Fibroblast of lung (primary cell): ENCODE results near the gene EPB41L5.

Source experiments
- CTCF ChIP-seq, 2 donors: IDR thresholded peaks in 1 of 2; conservative IDR thresholded peaks in 1 of 2; 1 replicate in 1 of 2; 2 replicates in 1 of 2; pipeline ENCODE4 v1.5.1; 2011 to 2012; ENCODE audit warnings: low read length in 2 of 2, control low read depth in 1 of 2, inconsistent platforms in 1 of 2, low read depth in 1 of 2, mild to moderate bottlenecking in 1 of 2
- EZH2 ChIP-seq: IDR thresholded peaks from 2 replicates; pipeline ENCODE4 v1.5.1; 2012; ENCODE audit warnings: low read length, control low read depth, mild to moderate bottlenecking; ENCODE audit errors: missing control alignments

- TF ChIP-seq CTCF (conservative IDR thresholded peaks at IDR 0.05 in 1 of 2, IDR thresholded peaks at IDR 0.05 in 1 of 2; ENCODE audit: low read depth in 1 of 2, low read length in 2 of 2) = no peak
- no peak for TF ChIP-seq EZH2
These were observed 212.7 kb downstream of the EPB41L5 start for GRCh38 chr2:120225549-120226065.
